ENCODE results near the gene ADAM12.

ADAM12 gene

GRCh38 chr10:126312167-126312566, 76.1 kb downstream of the ADAM12 start:
- DNase-seq, result no peak

- DNase-seq, result no peak
These were observed 78.9 kb downstream of the ADAM12 start for GRCh38 chr10:126309228-126309883.

GRCh38 chr10:126302826-126303665, 85.2 kb downstream of the ADAM12 start:
- DNase-seq, result no peak

GRCh38 chr10:126302476-126302756, 85.9 kb downstream of the ADAM12 start:
- DNase-seq, result no peak

GRCh38 chr10:126301701-126302475, 86.4 kb downstream of the ADAM12 start:
- no peak for DNase-seq

- no peak for DNase-seq
These were observed 93.8 kb downstream of the ADAM12 start for GRCh38 chr10:126294451-126294850.

GRCh38 chr10:126290232-126290631, 98.0 kb downstream of the ADAM12 start:
- no peak for DNase-seq

GRCh38 chr10:126288547-126289493, 99.5 kb downstream of the ADAM12 start:
- no peak for DNase-seq

GRCh38 chr10:126286256-126286780, 102.0 kb downstream of the ADAM12 start:
- no peak for DNase-seq

- no peak for DNase-seq
These were observed 105.0 kb downstream of the ADAM12 start for GRCh38 chr10:126283307-126283706.

- no peak for DNase-seq
These were observed 109.4 kb downstream of the ADAM12 start for GRCh38 chr10:126278851-126279250.

- no peak for DNase-seq
These were observed 111.1 kb downstream of the ADAM12 start for GRCh38 chr10:126277181-126277580.

GRCh38 chr10:126272526-126272925, 115.8 kb downstream of the ADAM12 start:
- DNase-seq, result no peak

GRCh38 chr10:126270111-126270510, 118.2 kb downstream of the ADAM12 start:
- DNase-seq, result no peak

- no peak for DNase-seq
These were observed 120.0 kb downstream of the ADAM12 start for GRCh38 chr10:126268013-126268920.

GRCh38 chr10:126264102-126265018, 123.9 kb downstream of the ADAM12 start:
- DNase-seq, result no peak

- DNase-seq, result no peak
These were observed 125.1 kb downstream of the ADAM12 start for GRCh38 chr10:126263006-126263676.

GRCh38 chr10:126262233-126262838, 125.9 kb downstream of the ADAM12 start:
- no peak for DNase-seq

Measured in stimulated activated CD4-positive, alpha-beta T cell treated with anti-CD3 and anti-CD28 coated beads, Interleukin-2, amount 100 ng/mL, for 24 hours (primary cell).